DMS79 (cell line): ENCODE measurements around the gene CCDC188.

Experiments
- DNase-seq: peaks from one replicate; lab custom pipeline; 2025; lab: John Stamatoyannopoulos, UW

CCDC188 gene

GRCh38 chr22:20150381-20151275 is at the start of gene CCDC188:
Gene CCDC188 (minus strand): TSS chr22:20151055. CDS start chr22:20150986, 69 bp downstream.
- DNase-seq, result no peak

DNA sequence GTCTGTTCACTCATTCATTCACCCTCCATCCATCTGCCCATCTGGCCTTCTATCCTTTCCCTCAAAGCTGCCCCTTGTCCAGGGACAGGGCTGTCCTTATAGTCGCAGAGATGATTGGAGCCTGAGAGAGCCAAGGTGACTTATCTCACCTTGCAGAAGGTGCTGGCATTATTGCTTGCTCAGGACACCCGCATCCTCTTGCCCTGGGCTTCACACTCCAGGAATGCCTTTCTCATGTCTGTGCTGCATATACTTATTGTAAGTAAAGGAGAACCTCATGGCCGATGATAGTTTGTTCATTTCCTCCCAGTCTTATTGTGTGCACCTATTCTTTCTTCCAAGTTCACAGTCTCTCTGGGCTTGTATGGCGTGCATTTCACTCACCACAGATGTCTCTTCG is 49.1 kb upstream of the CCDC188 start:
- no peak for DNase-seq

DNA sequence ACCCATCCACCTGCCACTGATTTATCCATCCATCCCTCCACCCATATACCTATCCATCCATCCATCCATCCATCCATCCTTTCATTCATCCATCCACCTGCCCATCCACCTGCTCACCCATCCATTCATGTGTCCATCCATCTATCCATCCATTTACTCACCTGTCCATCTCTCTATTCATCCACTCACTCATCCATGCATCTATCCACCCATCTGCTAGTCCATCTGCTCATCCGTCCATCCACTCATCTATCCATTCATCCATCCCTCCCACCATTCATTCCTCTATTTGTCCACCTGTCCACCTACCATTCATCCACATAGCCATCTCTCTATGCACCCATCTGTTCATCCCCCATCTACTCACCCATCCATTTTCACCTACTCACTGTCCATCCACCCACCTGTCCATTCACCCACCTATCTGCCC is 48.6 kb upstream of the CCDC188 start:
- no peak for DNase-seq

DNA sequence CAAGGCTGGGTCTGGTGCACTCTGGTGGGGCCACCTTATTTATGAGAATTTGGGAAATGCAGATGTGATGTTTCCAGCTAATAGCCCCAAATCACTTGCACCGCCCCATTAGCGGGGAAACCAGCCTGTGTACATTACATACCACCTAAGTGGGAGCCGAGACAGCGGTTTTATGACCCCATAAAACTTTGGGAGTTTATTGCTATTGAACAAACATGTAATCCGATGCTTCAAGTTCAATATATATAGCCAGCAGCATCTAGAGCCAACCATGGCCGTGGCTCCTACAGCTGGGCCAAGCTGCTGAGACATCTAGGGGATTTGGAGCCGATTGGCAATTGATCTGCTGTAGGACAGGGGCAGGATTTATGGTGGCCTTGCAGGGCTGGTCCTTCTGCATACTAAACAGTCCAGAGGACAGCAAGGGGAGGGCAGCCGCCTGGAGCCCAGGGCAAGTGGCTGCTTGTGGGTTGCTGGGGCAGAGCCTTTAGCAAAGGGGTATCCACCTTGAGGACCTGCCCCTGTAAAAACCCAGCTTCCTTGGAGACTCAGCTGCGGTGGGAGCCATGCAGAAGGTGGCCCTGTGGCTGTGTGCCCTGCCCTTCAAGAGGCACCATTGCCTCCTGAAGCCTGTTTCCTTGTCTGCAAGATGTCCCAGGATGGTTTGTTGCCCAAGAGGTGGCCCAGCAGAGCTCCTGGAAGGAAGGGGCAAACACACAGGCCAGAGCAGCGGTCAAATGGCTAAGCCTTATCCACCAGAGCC is 47.9 kb upstream of the CCDC188 start:
- DNase-seq, result no peak

- no peak for DNase-seq
These were observed 46.7 kb upstream of the CCDC188 start for GRCh38 chr22:20197407-20198030.

- no peak for DNase-seq
These were observed 45.4 kb upstream of the CCDC188 start for GRCh38 chr22:20196094-20196842.

DNA sequence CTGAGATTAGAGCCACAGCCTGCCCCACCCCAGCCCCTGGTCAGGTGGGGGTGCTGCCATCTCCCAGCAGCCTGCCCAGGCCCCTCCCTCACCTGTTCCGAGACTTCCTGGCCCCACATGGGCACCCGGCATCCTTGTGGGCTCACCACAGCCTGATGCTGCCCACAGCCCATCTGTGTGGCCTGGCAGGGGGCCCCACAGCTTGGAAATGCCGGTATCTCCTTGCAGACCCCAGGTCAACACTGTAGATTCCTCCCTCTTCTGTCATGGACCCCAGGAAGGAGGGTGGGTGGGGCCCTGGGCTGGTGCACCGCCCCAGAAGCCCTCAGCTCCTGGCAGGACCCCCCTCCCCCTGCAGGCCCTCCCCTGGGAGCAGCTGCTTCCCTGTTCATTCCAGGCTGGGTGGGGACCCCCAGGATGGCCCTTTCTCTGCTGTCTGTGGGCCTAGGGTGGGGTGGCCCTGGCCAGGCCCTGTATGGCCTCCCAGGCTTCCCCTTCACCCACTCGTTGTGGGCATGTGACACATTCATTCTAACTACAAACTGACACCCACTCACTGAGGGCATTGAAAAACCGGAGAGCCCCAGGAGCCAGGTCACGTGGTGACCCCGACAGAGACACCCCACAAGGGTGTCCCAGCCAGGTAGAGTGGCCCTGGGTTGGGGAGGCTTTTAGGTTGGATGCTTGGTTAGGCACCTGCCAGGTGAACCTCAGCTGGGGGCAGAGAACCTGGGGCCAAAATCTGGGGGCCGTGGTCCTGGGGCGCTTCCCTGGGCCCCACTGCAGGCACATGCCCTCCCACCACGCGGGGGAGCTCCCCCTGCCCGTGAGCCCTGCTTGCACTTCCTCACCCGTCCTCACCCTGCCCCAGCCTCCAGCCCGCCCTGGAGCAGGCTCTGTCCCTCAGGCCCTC is 44.1 kb upstream of the CCDC188 start:
- DNase-seq, result no peak

DNA sequence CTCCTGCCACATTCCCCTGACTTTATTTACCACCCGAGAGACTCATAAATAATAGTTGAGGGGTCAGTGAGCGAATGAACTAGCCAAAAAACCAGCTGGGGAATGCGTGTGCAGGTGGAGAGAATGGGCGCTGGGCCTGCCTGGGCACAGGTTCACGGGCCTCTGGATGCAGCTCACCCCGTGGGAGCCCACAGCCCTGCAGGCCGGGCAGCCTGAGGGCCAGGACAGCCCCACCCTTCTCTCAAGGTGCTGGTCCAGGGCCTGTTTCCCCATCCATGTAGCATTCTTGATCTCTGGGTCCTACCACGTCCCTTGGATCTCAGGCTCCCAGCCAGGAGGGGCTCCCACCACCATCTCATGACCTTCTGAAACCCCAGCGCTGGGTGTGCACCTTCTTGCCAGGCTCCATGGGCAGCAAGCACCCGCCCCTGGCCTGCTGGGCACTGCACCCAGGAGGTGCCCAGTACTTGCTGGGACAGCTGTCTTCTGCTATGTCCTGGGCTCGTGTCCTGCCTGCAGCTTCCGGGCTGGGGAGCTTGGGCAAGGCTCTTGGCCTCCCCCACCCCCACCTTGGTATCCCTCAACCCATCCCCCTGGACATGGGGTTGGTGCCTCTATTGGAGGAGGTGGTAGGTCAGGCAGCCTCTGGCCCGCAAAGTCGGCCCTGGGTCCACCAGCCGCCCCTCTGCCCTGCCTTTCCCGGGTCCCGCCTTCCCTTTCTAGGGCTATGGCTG is 43.1 kb upstream of the CCDC188 start:
- DNase-seq, result no peak

GRCh38 chr22:20192972-20193760 is 42.3 kb upstream of the CCDC188 start:
- DNase-seq, result no peak

DNA sequence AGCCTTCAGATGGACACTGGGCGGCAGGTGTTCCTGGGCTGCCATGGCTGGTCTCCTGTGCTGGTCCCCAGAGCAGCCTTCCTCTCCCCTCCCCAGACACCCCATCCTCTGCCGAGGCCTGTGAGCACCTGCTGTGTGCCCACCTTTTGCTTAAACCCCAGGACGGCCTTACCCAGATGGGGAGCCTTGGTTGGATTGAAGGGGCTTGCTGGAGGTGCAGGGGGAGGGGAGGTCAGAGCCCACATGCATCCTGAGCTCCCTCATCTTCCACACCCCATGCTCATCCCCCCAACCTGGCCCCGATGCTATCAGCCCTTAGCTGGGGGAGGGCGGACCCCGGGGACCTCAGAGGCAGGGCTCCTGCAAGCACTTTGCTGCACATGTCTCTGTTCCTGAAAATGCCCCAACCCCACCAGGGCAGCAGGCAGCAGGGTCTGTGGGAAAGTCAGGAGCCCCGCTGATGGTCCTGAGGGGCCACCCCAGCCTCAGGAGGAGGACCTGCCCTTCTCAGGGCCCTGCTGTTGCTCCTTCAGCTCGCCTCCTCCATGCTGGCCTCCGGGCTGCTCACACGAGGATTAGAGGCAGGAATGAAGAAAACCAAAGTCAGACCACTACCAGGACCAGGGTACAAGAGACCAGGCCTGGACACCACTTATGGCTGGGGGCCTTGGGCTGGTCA is 41.6 kb upstream of the CCDC188 start:
- DNase-seq, result no peak

DNA sequence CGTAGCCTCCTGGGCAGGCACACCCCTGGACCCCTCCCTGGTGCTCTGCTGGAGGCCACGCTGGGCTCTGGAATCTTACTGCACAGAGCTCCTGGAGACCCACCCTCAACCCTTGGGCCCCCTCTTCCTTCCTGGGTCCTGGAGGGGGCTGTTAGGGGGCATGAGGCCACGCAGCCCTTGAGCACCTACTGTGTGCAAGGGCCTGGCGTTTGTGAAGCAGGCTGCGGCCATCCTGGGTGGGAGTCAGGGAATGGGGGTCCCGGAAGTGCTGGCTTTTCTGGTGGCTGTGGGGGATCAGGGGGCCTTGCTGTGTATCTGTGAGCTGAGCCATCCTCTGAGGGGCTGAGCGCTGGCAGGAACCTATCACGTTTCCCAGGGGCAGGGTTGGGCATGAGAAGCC is 40.9 kb upstream of the CCDC188 start:
- DNase-seq, result no peak

DNA sequence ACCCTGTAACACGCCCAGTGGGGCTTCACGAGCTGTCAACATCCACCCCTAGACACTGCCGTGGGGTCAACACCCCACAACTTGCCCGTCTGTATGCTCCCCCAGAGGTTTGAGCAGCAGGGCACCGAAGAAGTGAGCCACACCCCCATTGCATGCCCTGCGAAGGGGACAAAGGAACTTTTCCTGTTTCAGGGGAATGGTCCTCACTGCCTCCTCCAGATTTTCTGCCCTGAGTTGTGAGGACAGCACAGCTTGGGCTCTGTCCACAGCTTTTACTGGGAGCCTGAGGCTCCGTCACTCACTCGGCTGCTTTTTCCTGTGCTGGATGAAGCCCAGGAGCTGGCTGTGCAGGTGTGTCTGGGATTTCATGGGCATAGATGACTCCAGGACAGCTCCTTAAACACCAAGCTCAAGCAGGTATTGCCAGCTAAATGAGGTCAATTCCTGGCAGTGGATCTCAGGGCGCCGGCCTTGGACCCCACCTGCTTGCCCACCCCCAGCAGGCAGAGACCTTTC is 40.2 kb upstream of the CCDC188 start:
- DNase-seq, result no peak

GRCh38 chr22:20188567-20188877 is 37.7 kb upstream of the CCDC188 start:
- no peak for DNase-seq

DNA sequence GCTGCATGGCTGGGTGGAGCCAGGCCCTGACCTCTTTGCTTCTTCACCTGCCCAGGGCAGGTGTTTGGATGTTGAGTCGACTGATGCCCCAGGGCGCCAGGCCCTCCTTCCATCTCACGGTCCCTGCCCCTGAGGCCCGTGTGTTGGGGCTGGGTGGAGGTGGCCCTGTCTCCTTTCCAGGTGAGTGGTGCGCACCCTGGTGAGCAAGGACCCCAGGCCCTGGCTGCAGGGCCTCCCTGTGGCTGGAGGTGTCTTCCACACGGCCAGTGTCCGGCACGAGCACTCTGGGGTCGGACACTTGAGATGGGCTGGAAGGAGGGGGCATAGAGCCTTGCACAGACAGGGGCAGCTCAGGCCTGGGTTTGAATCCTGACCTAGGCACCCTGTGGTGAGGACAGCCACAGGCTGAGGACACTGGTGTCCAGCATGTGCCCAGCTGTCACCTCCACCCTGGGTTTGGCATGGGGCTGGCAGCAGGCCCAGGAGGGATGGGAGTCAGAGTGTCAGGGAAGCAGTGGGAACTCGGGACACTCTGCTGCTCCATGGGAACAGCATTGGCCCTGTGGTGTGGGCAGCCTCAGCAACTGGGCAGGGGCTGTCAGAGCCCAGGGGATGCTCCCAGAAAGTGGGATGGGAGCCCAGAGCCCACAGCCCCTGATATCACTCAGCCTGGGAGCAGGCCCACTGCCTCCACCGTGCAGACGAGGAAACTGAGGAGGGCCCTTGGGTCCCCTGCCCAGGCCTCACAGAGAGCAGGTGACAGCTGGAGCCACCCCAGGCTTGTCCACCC is 37.1 kb upstream of the CCDC188 start:
- DNase-seq, result no peak

GRCh38 chr22:20186871-20187546 is 36.2 kb upstream of the CCDC188 start:
- no peak for DNase-seq

GRCh38 chr22:20186183-20186870 is 35.5 kb upstream of the CCDC188 start:
- DNase-seq, result no peak

DNA sequence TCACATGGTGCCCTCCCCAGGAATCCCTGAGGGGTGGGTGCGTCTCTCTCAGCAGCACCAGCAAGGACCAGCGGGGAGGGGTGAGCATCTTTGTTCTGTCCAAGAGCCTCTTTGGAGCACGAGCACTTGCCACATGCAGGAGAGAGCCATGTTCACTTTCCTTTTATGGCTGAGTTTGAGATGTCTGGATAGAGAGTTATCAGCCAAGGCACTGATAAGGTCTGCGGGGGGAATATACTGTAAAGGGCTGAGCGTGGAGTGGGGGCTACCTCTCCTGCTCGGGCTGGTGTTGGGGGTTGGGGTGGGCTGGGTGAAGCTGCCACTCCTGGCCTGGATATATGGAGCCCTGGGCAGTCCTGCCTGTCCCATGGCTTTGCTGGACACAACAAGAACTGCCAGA is 34.9 kb upstream of the CCDC188 start:
- DNase-seq, result no peak
